T-helper 22 cell (primary cell): ENCODE results near the gene NR5A1.

Experiments
- DNase-seq: peaks from one replicate; pipeline ENCODE4 v3.0.0-alpha.2; 2020; ENCODE audit warnings: low read depth

Gene NR5A1

GRCh38 chr9:124498499-124499146 lies 8.6 kb downstream of the NR5A1 start:
- DNase-seq, result no peak

- no peak for DNase-seq
Observed at GRCh38 chr9:124498040-124498439, 9.2 kb downstream of the NR5A1 start.

DNA sequence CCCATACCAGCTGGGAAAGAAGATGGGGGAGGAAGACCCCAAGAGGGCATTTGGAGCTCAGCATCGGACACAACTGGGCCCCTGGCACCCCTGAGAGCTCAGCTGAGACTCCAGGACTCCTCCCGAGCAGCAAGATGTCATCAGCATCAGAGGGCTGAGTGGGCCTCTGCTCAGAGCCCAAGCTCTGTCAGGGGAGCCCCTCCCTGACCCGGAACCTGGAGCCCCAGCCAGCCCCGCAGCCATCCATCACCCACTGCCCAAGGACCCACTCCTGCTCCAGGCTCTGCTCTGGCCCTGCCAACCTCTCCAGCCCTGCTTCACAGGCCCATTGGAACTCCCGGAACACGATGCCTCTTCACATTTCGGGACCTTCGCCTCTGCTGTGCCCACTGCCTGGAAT lies 9.8 kb downstream of the NR5A1 start:
- no peak for DNase-seq

DNA sequence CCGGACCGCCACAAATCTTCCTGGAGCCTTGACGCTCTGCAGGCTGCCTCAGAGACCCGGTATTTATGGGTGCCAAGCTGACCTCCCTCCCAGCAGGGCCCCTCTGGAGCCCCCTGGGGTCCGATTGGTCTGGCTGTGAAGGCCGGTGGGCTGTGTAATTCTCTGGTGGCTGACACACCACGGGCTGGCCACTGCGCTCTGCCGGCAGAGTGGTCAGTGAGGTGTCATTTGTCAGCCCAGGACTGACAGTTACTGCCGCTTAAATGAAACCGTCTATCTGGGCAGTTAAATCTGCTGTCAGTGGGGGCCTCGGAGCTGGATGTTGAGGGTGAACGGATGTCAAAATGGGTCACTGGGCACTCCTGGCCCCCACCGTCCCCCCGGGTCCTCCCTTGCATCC lies 10.7 kb downstream of the NR5A1 start:
- no peak for DNase-seq

DNA sequence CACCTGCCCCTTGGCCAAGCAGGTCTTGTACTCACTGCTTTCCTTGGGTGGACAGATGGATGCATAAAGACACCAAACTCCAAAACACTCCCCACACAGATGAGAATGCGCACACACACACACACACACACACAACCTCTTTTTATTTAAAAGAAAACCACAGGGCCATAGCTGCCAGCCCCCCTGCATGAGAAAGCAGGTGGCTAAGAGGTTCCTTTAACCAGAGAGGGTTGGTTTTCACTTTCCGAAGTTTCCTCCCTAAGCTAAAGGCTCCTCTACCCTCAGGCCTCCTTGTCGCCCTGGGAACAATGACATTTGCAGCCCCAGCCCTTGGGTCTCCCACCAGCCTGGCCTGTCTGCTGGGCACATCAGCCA lies 11.1 kb downstream of the NR5A1 start:
- no peak for DNase-seq

- no peak for DNase-seq
Observed at GRCh38 chr9:124495126-124496074, 11.8 kb downstream of the NR5A1 start.

GRCh38 chr9:124493794-124494479 lies 13.3 kb downstream of the NR5A1 start:
- no peak for DNase-seq

DNA sequence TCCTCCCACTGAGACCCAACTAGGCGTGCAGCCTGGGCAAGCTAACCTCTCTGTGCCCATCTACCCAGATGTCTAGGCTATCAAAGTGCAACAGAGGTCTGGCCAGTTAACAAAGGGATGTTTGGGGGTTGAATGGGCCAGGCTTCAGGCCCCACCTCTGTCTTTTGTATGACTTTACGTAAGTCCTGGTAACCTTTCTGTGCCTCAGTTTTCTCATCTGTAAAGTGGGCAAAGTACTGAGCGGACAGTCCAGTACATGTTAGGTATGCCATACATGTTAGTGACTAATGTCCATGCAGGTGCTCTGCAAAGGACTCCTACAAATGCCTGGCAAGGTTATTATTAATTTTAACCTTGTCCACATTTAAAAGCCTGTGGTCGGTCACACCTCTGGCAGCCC lies 14.0 kb downstream of the NR5A1 start:
- DNase-seq, result no peak

DNA sequence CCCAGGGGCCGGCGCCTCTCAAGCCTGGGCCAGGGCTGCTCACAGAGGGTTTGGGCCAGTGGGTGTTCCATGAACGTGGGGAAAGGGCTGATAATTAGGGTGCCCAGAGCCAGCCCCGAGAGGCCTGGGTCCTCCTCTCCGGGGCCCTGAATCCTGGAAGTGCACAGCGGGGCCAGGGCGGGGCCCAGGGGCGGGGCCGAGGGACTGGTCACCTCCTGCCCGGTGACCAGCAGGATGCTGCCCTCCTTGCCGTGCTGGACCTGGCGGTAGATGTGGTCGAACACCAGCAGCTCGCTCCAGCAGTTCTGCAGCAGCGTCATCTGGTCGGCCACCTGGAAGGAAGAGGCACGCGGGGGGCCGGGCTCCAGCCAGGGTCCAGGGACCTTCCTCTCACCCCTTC lies 14.4 kb downstream of the NR5A1 start:
- no peak for DNase-seq

DNA sequence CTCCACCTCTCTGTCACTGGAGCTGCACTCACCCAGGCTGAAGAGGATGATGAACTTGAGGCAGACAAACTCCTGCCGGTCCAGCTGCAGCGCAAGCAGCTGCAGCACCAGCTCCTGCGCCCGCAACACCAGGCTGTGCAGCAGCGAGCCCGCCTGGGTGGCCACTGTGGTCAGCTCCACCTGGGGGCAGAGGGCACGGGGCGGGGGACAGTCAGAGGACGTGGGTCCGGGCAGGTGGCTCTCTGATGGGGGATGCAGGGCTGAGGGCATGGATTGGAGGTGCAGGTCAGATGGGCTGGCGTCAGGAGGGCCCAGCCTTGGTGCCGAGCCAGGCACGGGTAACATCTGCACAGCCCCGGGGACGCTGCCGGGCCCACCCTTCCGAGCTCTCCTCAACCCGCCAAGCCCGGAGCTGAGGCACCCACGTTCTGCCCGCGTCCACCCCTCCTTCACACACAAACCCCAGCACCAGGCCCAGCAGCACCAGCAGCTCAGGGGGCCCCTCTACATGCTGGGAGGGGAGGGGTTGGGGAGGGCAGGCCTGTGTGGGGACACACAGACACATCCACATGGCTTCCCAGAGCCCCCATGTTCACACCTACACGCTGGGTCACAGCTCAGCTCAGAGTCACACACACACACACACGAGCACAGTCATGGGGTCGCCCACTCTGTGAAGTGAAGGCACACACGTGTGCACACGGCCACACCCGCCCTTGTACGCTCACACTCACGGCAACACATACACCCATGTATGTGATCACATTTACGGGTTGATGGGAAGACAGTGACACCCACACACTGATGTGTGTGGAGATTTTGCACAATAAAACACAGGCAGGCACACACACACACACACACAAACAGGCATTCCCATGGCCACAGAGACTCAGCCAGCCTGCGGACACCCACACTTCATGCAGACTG lies 15.9 kb downstream of the NR5A1 start:
- DNase-seq, result no peak

GRCh38 chr9:124490004-124490403 lies 17.2 kb downstream of the NR5A1 start:
- DNase-seq, result no peak

GRCh38 chr9:124489222-124489621 lies 18.0 kb downstream of the NR5A1 start:
- no peak for DNase-seq

DNA sequence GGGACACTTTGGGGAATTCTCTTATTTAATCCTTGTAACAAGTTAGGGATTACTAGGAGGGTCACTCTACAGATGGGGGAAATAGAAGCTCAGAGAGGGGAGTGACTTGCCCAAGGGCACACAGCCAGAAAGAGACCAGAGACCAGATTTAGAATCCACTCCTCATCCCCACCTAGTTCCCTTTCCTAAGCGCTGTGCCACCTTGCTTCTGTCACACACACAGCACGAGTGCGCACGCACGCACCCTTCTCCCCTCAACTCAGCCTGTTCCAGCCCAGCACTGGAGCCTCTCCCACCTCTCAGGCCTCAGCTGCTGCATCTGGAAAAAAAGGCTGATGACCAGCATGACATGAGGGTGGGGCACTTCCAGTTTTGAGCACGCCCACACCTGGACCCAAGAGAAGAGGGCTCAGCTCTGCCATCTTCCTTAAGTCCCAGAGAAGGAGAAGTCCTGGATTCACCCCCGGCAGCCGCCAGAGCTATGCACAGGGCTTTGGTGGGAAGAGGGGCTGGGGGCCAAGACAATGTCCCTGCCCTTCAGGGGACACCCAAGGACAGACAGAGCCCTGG lies 18.5 kb downstream of the NR5A1 start:
- DNase-seq, result no peak

- no peak for DNase-seq
Observed at GRCh38 chr9:124487260-124488182, 19.7 kb downstream of the NR5A1 start.

- DNase-seq, result no peak
Observed at GRCh38 chr9:124486778-124487259, 20.4 kb downstream of the NR5A1 start.

DNA sequence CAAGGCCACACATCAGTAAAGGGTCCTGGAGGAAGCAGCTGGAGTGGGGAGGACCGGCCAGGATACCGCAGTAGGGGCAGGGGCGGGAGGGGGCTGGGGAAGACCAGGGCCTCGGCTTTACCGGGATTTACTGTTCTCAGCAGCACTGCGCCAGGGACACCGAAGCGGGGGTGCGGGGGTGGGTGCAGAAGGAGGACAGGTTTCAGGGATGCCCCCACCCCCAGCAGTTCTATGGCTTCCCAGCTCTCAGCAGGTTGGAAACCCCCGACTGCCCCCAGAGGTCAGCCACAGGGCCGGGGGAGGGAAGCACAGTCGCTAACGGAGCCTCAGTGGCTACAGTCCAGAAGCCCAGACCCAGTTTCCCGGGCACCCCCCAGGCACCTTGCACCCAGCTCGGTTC lies 21.3 kb downstream of the NR5A1 start:
- no peak for DNase-seq

GRCh38 chr9:124485201-124485600 lies 22.0 kb downstream of the NR5A1 start:
- no peak for DNase-seq

DNA sequence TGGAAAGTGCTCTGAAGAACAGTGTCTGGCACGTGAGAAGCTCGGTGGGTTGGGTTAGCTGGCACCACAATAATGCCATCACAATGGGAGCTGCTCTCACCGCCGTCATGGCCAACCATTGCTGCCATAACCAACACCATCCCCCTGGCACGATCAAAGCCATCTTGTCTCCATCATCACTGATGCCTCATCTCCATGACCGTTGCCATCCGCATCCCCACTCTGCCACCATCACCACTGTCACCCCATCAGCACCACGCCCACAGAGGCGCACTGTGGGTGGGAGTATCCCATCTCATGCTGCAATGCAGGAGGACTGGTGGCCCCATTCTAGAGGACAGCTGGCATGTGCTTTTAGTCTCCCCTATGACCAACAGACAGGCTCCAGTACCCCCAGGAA lies 23.7 kb downstream of the NR5A1 start:
- no peak for DNase-seq

DNA sequence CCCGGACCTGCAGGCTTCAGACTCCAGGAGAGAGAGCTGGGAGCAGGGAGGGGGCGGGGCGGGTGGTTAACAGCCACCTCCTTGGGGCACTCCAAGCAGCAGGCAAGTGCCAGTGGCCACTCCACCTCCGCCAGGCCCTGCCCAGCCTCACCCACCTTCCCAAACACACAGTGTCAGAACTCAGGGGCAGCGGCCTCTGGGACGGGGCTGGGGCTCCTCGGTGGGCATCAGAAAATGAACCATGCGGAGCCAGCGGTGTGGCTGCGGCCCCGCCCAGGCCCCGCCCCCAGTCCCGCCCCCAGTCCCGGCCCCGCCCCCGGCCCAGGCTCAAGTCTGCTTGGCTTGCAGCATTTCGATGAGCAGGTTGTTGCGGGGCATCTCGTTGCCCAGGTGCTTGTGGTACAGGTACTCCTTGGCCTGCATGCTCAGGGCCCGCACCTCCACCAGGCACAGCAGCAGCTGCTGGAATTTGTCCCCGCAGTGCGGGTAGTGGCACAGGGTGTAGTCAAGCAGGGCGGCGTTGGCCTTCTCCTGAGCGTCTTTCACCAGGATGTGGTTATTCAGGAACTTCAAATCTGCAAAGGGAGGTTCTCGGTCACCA lies 24.7 kb downstream of the NR5A1 start:
- DNase-seq, result no peak

- no peak for DNase-seq
Observed at GRCh38 chr9:124481115-124481514, 26.1 kb downstream of the NR5A1 start.
